GM19372 (cell line): Measurements from ENCODE around the gene AQP9.
"Not testable (repeated sequence)": the region's sequence is repeated elsewhere in the genome, so short reads cannot be mapped to it uniquely, and the experiment has no call there.

Experiments
- ATAC-seq: cut with Tn5 transposase; IDR thresholded peaks from one replicate; pipeline ENCODE4 v1.9.1; 2021; ENCODE audit warnings: mild to moderate bottlenecking, low read depth, moderate library complexity; ENCODE audit not compliant: unreplicated experiment

The AQP9 gene

DNA sequence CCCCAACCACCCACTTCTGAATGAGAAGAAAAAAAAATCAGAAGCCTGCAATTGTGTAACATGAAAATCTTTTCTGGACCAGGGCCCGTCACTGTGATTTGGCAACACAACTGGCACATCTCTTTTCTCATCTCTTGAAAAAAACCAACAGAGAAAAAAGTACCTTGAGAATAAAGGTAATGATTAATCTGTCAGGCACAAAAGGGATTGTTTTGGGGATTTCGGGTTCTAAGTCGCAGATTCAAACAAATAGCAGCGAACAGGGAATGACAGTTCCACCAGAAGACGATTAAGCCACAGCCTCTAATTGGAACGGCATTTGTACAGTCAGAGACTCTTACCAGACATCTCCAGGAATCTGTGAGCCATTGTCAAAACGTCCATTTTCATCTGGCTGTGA is at the start of gene AQP9:
AQP9 (plus strand) TSS at position 276 of the 400 bp plus-strand sequence. CDS start 185 bp downstream, outside the sequence.
- ATAC-seq, result no peak

- no peak for ATAC-seq
Measured at GRCh38 chr15:58095415-58095814, 42.8 kb upstream of the AQP9 start.

- ATAC-seq, result no peak
Measured at GRCh38 chr15:58096529-58097084, 41.6 kb upstream of the AQP9 start.

- ATAC-seq, result no peak
Measured at GRCh38 chr15:58103482-58103881, 34.7 kb upstream of the AQP9 start.

- ATAC-seq, result no peak
Measured at GRCh38 chr15:58108117-58108516, 30.1 kb upstream of the AQP9 start.

GRCh38 chr15:58109419-58109818 is 28.8 kb upstream of the AQP9 start:
- ATAC-seq, result no peak

- no peak for ATAC-seq
Measured at GRCh38 chr15:58110999-58111717, 27.0 kb upstream of the AQP9 start.

- ATAC-seq, result no peak
Measured at GRCh38 chr15:58111718-58112104, 26.5 kb upstream of the AQP9 start.

DNA sequence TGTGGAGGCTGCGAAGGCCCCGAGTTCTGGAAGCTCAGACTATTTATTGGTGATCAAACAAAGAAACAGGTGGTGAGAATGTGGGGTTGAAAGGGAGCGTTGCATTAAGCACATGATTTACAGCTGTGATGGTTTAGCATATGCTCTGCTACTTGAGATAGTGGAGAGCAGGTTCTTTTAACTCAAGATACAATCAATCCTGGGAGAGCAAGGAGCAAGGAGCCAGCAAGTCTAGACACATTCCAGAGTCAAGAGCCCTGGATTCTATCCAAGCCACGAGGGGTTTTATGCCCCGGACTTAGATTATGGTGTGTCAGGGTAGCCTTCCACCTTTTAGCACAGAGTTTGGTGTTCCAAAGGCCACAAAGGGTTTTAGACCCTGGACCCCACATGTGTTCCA is 24.8 kb upstream of the AQP9 start:
- not testable (repeated sequence) for ATAC-seq

DNA sequence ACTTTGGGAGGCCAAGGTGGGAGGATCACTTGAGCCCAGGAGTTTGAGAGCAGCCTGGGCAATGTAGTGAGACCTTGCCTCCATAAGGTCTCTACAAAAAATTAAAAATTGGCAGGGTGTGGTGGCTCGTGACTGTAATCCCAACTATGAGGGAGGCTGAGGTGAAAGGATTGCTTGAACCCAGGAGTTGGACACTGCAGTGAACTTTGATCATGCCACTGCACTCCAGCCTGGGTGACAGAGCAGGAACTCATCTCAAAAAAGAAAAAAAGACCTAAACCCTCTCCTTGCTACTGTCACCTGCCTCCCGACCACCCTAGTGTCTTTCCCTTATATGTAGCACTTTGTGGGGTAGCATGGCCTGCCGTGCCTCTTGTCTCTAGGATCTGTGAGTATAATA is 23.8 kb upstream of the AQP9 start:
- ATAC-seq, result no peak

DNA sequence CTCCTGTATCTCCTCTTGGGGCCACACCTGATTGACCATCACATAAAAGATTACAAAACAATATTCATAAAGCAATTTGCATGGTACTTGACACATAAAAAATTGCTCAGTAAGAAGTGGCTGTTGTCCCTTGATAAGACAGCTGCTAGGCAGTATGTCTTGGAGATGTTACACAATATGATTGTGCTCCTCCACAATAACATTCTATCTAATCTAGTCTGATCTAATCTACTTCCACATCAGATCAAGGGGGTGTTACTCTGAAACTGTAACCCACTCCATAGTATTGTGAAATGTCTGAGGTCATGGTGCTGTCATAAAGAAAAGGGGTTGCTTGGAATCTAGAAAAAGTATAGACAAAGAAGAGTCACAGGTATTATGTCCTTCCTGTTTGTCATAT is 23.4 kb upstream of the AQP9 start:
- no peak for ATAC-seq

DNA sequence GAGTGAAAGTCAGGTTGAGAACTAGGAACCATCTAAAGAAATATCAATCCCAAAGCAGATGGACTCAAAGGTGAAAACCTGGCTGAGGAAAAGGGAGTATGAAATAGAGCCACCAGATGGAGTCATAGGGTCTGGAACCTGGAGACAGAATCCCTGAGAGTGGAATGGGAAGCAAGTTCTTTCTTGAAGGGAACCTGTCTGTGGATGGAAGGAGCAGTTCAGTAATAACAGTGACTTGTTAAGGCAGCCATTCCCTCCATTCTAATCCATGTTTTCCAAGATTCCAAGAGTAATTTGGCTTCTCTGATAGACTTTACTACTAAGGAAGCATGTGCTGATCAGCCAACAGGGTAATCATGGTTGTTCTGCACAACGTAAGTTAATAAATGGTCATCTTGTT is 22.5 kb upstream of the AQP9 start:
- ATAC-seq, result no peak

DNA sequence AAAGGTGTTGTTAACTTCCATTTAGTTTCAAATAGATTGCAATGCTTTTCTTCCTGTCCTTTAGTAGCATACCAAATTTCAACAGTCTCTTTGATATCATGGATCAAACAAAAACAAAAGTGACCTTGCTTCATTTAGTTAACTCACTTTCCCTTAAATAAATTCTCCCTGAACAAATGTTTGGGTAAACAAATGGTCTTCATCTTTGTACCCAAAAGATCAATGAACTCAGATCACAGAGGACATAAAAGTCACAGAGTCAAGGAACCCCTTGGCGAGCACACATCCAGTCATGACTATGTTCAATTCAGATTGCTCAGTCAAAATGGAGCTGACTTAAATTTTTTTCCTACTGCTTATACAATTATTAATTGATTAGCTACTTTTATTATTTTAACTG is 20.6 kb upstream of the AQP9 start:
- ATAC-seq, result no peak

DNA sequence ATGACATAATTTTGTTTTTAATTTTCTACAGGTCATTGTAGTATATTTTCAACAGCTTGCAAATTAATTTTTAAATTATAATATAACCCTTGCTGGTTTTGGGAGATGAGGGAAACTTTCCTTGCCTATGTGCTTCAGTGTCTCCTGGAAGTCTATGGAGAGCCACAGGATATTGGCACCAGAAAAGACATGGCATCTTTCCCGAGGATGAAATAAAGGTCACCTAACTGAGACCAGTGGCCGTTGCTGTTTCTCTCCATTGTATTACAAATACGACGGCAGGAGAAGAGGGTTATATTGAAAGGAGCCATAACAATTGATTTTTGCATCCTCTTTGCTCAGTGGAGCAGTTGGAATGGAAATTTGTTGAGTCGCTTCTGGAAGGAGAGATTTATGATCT is 19.9 kb upstream of the AQP9 start:
- no peak for ATAC-seq

DNA sequence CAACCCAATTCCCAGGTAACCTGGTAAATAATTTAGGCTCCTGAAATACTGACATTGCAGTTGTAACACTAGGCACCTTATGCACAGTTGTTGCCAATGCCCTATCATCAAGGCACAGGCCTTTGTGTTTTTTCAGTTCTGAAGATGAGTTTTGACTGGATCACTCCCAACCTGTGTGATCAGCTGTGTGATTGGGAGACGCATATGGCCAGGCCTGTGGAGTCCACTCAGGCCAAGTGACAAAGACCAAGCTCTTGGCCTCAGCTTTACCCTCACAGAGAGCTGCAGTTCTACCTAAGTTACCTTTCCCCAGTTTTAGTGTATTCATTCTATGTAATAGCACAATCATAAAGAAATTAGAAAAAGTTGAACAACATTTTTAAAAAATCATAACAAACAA is 19.2 kb upstream of the AQP9 start:
- no peak for ATAC-seq

GRCh38 chr15:58124585-58124984 is 13.6 kb upstream of the AQP9 start:
- no peak for ATAC-seq

DNA sequence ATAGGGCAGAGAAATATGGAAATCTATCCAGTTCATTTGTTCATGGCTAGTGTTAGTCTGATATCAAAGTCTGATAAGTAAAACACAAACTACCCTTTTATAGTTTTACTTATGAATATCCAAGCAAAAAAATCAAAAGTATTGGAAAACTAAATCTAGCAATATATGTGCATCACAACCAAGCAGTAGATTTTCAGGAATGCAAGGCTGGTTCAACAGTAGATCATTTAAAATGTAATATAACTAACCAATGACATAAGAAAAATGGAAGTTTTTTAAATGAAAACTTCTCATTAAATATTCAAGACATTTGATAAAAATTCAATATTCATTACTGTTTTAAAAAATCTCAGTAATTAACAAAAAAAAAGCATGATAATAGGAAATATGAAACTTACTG is 12.8 kb upstream of the AQP9 start:
- ATAC-seq, result no peak

DNA sequence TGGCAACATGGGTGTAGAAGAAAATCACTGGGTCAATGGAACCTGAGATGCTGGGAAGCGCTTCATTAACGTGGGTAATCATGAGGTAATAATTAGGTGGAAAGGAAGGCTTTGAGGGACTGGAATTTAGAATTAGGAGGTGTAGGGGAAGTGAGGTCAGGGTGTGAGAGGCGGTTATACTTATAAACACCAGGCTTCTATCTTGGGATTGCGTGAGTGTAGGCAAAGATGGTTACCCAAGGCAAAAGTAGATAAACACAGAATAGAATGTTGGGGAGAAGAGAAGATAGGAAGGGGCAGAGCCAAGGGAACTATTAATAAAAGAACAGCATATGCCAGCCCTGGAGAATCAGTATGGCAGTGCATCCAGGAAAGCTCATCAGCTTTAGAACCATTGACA is 3.3 kb upstream of the AQP9 start:
- no peak for ATAC-seq

DNA sequence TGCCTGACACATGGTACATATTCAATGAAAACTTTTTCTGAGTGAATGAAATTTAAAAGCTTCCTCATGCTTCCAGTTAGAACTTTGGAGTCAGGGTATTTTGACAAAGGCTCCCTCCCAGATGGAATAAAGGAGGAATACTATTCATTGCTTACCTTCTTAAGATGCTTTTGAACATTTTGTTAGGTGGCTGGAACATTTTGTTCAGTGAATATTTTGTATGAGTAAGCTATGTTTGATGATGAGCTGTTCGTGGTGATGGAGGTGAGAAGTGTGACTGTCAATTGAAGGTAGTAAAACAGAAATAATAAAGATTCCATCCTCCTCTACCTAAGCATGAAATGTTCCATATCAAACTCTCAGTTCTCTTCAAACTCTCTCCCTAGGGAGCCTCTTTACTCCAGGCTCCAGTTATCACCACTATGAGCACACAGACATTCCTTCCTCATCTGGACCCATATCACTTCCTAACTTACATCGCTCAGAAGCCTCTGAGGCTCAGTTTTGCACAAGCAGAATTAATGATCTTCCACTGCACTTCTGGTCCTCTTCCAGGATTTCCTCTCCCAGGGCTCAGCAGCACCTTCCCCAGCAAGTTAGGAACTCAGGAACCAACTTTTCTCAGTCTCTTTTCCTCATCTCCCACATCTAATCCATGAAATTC is 2.5 kb upstream of the AQP9 start:
- no peak for ATAC-seq

DNA sequence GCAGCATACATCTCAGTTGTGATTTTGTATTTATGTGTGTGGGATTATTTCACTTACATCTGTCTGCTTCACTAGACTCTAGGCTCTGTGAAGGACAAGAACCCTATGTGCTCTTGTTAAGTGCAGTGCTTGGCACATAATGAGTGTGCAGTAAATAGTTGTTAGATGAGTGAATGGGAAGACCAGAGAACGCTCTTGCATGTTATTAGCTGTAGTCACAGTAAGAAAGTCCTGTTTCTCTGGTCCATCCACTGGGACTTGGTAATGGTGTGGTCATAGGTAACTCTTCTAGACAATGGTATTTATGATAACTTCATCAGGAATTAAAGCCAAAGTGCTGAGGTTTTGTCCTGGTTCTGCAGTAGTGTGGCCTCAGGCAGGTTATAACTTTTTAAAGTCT is 1.4 kb upstream of the AQP9 start:
- no peak for ATAC-seq

- no peak for ATAC-seq
Measured at GRCh38 chr15:58137686-58138085, 495 bp upstream of the AQP9 start.
